ENCODE results near the gene VN1R5.

Gene VN1R5

DNA sequence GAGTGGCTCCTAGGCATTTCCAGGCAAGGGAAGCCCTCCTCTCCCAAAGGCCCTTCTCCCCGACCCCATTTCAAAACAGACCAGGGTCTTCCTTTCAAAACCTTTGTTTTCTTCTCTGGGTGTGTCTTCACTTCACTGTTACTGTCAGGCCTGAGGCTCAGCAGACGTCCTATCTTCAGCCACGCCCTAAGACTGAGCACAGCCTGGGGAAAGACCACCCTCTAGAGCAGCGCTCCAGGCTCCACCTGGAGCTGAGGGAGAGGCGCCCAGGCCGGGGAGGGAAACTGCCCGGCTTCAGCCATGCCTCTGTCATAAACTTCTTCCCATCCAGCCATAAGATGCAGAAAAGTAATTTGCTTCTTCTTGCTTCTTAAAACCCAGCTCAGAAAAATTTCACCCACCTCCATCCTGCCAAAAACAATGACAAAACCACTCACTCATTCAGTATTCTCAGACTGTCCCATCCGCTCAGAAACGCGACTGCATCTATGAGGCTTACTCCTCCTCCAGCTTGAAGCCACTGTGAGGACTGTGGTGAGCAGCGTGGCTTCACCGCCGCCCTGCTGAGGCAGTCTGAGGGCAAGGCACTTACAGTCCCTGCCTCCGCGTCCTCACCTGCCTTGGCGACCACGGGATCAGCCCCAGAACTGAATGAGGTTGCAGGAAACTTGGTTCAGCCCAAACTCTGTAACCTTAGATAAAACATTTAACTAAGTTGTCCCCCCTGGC is 36.1 kb downstream of the VN1R5 start:
- POLR2A ChIA-PET = no interaction called here
- TF ChIP-seq HDGF (IDR thresholded peaks at IDR 0.05; ENCODE audit: borderline replicate concordance) = no peak
- no peak for TF ChIP-seq TARDBP (IDR thresholded peaks at IDR 0.05)
- no peak for TF ChIP-seq CTBP1 (IDR thresholded peaks at IDR 0.05; ENCODE audit: borderline replicate concordance)
- no peak for TF ChIP-seq ZNF384 (IDR thresholded peaks at IDR 0.05)
- TF ChIP-seq FOXM1 (IDR thresholded peaks at IDR 0.05; ENCODE audit: borderline replicate concordance) = no peak
- TF ChIP-seq FOXA1 (IDR thresholded peaks at IDR 0.05) = no peak
- TF ChIP-seq ARNT (IDR thresholded peaks at IDR 0.05) = no peak
- TF ChIP-seq SUZ12 (IDR thresholded peaks at IDR 0.05) = no peak
- TF ChIP-seq SP1 (IDR thresholded peaks at IDR 0.05) = no peak
- TF ChIP-seq NFRKB (IDR thresholded peaks at IDR 0.05) = no peak
- no peak for DNase-seq (ENCODE audit: extremely low spot score)
- CTCF ChIA-PET = no interaction called here

DNA sequence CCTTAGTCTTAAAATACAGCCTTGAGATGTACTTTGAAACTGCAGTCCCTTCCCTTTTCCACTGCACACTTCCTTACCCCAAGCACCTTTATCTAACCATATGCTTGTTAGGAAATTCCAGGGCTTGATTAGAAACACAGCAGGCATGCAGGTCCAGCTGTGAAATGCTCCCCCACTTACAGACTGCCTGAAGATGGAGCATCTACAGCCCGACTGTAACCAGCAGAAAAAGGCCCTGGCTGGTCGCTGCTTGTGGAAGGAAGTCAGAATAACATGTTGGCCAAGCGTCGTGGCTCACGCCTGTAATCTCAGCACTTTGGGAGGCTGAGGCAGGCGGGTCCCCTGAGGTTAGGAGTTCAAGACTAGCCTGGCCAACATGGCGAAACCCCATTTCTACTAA is 37.2 kb downstream of the VN1R5 start:
- TF ChIP-seq PKNOX1 (IDR thresholded peaks at IDR 0.05) = no peak
- no peak for TF ChIP-seq SP1 (IDR thresholded peaks at IDR 0.05)
- no peak for TF ChIP-seq FOXK2 (IDR thresholded peaks at IDR 0.05)
- no peak for TF ChIP-seq TARDBP (IDR thresholded peaks at IDR 0.05)
- TF ChIP-seq ZNF384 (IDR thresholded peaks at IDR 0.05) = no peak
- no peak for TF ChIP-seq FOXA1 (IDR thresholded peaks at IDR 0.05)
- TF ChIP-seq BHLHE40 (IDR thresholded peaks at IDR 0.05; ENCODE audit: borderline replicate concordance) = no peak
- no peak for TF ChIP-seq LEF1 (IDR thresholded peaks at IDR 0.05; ENCODE audit: borderline replicate concordance)
- no peak for TF ChIP-seq L3MBTL2 (conservative IDR thresholded peaks at IDR 0.05)
- no peak for TF ChIP-seq ARNT (IDR thresholded peaks at IDR 0.05)
- no peak for TF ChIP-seq ELF4 (IDR thresholded peaks at IDR 0.05)
- TF ChIP-seq SUZ12 (IDR thresholded peaks at IDR 0.05) = no peak
- no peak for TF ChIP-seq HDGF (IDR thresholded peaks at IDR 0.05; ENCODE audit: borderline replicate concordance)
- TF ChIP-seq FOXM1 (IDR thresholded peaks at IDR 0.05; ENCODE audit: borderline replicate concordance) = no peak
- TF ChIP-seq CTBP1 (IDR thresholded peaks at IDR 0.05; ENCODE audit: borderline replicate concordance) = no peak
- ChIA-PET CTCF (no interaction called here), POLR2A (no interaction called here)
- DNase-seq (ENCODE audit: extremely low spot score) = no peak

DNA sequence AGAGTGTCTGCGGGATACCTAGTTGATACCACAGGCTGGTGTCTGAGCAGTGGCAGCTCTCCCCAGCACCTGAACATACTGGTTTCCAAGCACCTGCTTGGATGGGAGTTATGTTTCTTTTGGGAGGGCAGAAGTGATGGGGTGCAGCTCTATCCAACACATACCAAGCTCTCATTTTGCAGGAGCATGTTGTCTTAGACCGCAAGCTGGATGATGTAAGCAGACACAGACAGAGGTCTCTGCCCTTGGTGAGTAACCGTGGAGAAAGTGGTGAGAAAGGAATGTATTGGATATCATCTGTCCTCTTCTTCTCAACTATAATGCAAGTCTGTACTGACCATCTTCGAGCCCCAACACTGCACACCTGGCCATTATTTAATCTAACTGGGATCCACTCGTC is 38.4 kb downstream of the VN1R5 start:
- DNase-seq (ENCODE audit: extremely low spot score) = no peak
- TF ChIP-seq SP1 (IDR thresholded peaks at IDR 0.05) = no peak
- TF ChIP-seq FOXM1 (IDR thresholded peaks at IDR 0.05; ENCODE audit: borderline replicate concordance) = no peak
- no peak for TF ChIP-seq FOXK2 (IDR thresholded peaks at IDR 0.05)
- TF ChIP-seq TARDBP (IDR thresholded peaks at IDR 0.05) = no peak
- no peak for TF ChIP-seq PKNOX1 (IDR thresholded peaks at IDR 0.05)
- no peak for TF ChIP-seq ARNT (IDR thresholded peaks at IDR 0.05)
- no peak for TF ChIP-seq HDGF (IDR thresholded peaks at IDR 0.05; ENCODE audit: borderline replicate concordance)
- TF ChIP-seq LEF1 (IDR thresholded peaks at IDR 0.05; ENCODE audit: borderline replicate concordance) = no peak
- no peak for TF ChIP-seq BHLHE40 (IDR thresholded peaks at IDR 0.05; ENCODE audit: borderline replicate concordance)
- TF ChIP-seq ELF4 (IDR thresholded peaks at IDR 0.05) = no peak
- TF ChIP-seq FOXA1 (IDR thresholded peaks at IDR 0.05) = no peak
- TF ChIP-seq SUZ12 (IDR thresholded peaks at IDR 0.05) = no peak
- TF ChIP-seq NFRKB (IDR thresholded peaks at IDR 0.05) = no peak
- TF ChIP-seq ZNF384 (IDR thresholded peaks at IDR 0.05) = no peak
- TF ChIP-seq CTBP1 (IDR thresholded peaks at IDR 0.05; ENCODE audit: borderline replicate concordance) = no peak
- CTCF ChIA-PET = no interaction called here
- POLR2A ChIA-PET = no interaction called here

GRCh38 chr1:247295274-247295684 is 39.4 kb downstream of the VN1R5 start:
- POLR2A ChIA-PET = no interaction called here
- TF ChIP-seq ZNF384 (IDR thresholded peaks at IDR 0.05) = no peak
- TF ChIP-seq BHLHE40 (IDR thresholded peaks at IDR 0.05; ENCODE audit: borderline replicate concordance) = no peak
- TF ChIP-seq HDGF (IDR thresholded peaks at IDR 0.05; ENCODE audit: borderline replicate concordance) = no peak
- TF ChIP-seq SP1 (IDR thresholded peaks at IDR 0.05) = no peak
- TF ChIP-seq PKNOX1 (IDR thresholded peaks at IDR 0.05) = no peak
- TF ChIP-seq ELF4 (IDR thresholded peaks at IDR 0.05) = no peak
- TF ChIP-seq LEF1 (IDR thresholded peaks at IDR 0.05; ENCODE audit: borderline replicate concordance) = no peak
- TF ChIP-seq SUZ12 (IDR thresholded peaks at IDR 0.05) = no peak
- no peak for TF ChIP-seq NFRKB (IDR thresholded peaks at IDR 0.05)
- no peak for TF ChIP-seq L3MBTL2 (conservative IDR thresholded peaks at IDR 0.05)
- TF ChIP-seq ARNT (IDR thresholded peaks at IDR 0.05) = no peak
- DNase-seq (ENCODE audit: extremely low spot score) = no peak
- CTCF ChIA-PET = no interaction called here

- POLR2A ChIA-PET = no interaction called here
These were observed 39.9 kb downstream of the VN1R5 start for GRCh38 chr1:247295746-247296145.

More at GRCh38 chr1:247295746-247296145, 39.9 kb downstream of the VN1R5 start:
- DNase-seq (ENCODE audit: extremely low spot score) = no peak
- CTCF ChIA-PET = no interaction called here
- no peak for TF ChIP-seq FOXA1 (IDR thresholded peaks at IDR 0.05)
- TF ChIP-seq SUZ12 (IDR thresholded peaks at IDR 0.05) = no peak
- no peak for TF ChIP-seq NFRKB (IDR thresholded peaks at IDR 0.05)
- TF ChIP-seq BHLHE40 (IDR thresholded peaks at IDR 0.05; ENCODE audit: borderline replicate concordance) = no peak
- TF ChIP-seq ZNF384 (IDR thresholded peaks at IDR 0.05) = no peak
- TF ChIP-seq HDGF (IDR thresholded peaks at IDR 0.05; ENCODE audit: borderline replicate concordance) = no peak
- TF ChIP-seq SP1 (IDR thresholded peaks at IDR 0.05) = no peak
- no peak for TF ChIP-seq L3MBTL2 (conservative IDR thresholded peaks at IDR 0.05)
- no peak for TF ChIP-seq ELF4 (IDR thresholded peaks at IDR 0.05)
- no peak for TF ChIP-seq FOXM1 (IDR thresholded peaks at IDR 0.05; ENCODE audit: borderline replicate concordance)
- no peak for TF ChIP-seq LEF1 (IDR thresholded peaks at IDR 0.05; ENCODE audit: borderline replicate concordance)
- no peak for TF ChIP-seq PKNOX1 (IDR thresholded peaks at IDR 0.05)
- no peak for TF ChIP-seq ARNT (IDR thresholded peaks at IDR 0.05)
- TF ChIP-seq FOXK2 (IDR thresholded peaks at IDR 0.05) = no peak
- TF ChIP-seq TARDBP (IDR thresholded peaks at IDR 0.05) = no peak
- TF ChIP-seq CTBP1 (IDR thresholded peaks at IDR 0.05; ENCODE audit: borderline replicate concordance) = no peak
